BJ (cell line): ENCODE results near the gene EPB41L5. TPM values are rescaled to one million over a fixed set of nuclear protein-coding genes. Genes with fewer than 3 reads are reported as not detected.

Experiments used
- CTCF ChIA-PET: fragments of 350-600 bp; formaldehyde crosslinking; extraction: SDS; loops from one replicate; lab custom pipeline; 2021; ENCODE audit warnings: antibody characterized with exemption, inconsistent platforms; lab: Yijun Ruan, JAX
- POLR2A ChIA-PET: fragments of 300-600 bp; sonication (Branson Sonifier 250); formaldehyde crosslinking; extraction: SDS; loops from one replicate; lab custom pipeline; 2021; ENCODE audit warnings: antibody characterized with exemption; lab: Charles Lee
- DNase-seq: peaks from one replicate; pipeline ENCODE4 v3.0.0-alpha.2; 2011; ENCODE audit warnings: low read depth
- H3K27me3 ChIP-seq: 2 replicates; pipeline ENCODE4 v1.6.0; 2011; ENCODE audit warnings: low read length; ENCODE audit not compliant: control insufficient read depth, insufficient read depth
- H3K36me3 ChIP-seq: 2 replicates; pipeline ENCODE4 v1.5.1; 2011; ENCODE audit warnings: low read length; ENCODE audit not compliant: control insufficient read depth, insufficient read depth
- H3K4me3 ChIP-seq: 2 replicates; pipeline ENCODE4 v1.5.1; 2011; ENCODE audit warnings: low read depth, mild to moderate bottlenecking, control low read depth, low read length
- CTCF ChIP-seq: IDR thresholded peaks from 2 replicates; pipeline ENCODE4 v1.5.1; 2011; ENCODE audit warnings: low read depth, mild to moderate bottlenecking, control low read depth, inconsistent platforms, low read length, moderate library complexity; ENCODE audit not compliant: insufficient read depth
- polyA plus RNA-seq: library from polyadenylated mRNA; depleted of rRNA; stranded (reverse); fragments of >200 nt; gene quantifications from 2 replicates; pipeline ENCODE4 v1.2.3, GENCODE V29; 2011

EPB41L5 gene
- polyA plus RNA-seq, 1 experiment, result 4.4 TPM

GRCh38 chr2:120220756-120221155 lies 207.9 kb downstream of the EPB41L5 start:
- Histone ChIP-seq H3K36me3 (peaks cover 5% of the 10 kb centered on the region; the same call in 1 of the 2 replicates), H3K27me3 (no peaks in the 10 kb centered on the region), H3K4me3 (no peak overlapping the region)
- CTCF ChIA-PET, result interaction anchor here (1.0 to 1.4 kb wide), 2 partner anchors 92 kb away, joined by 4 to 6 read pairs; no protein-coding TSS in a partner anchor
- no peak for DNase-seq
- TF ChIP-seq CTCF, result no peak
- POLR2A ChIA-PET, result no interaction called here

- Histone ChIP-seq H3K4me3 (no peak overlapping the region), H3K36me3 (peaks cover 5% of the 10 kb centered on the region; the same call in 1 of the 2 replicates), H3K27me3 (no peaks in the 10 kb centered on the region)
- TF ChIP-seq CTCF, result no peak
- POLR2A ChIA-PET, result no interaction called here
- CTCF ChIA-PET, result interaction anchor here (0.6 to 1.4 kb wide), 2 partner anchors 83 to 91 kb away, joined by 3 to 6 read pairs; no protein-coding TSS in a partner anchor
- no peak for DNase-seq
These were observed 208.7 kb downstream of the EPB41L5 start for GRCh38 chr2:120221616-120222015.

- H3K27me3 ChIP-seq, result no peaks in the 10 kb centered on the region
- TF ChIP-seq CTCF, result no peak
- DNase-seq, result no peak
- peak overlapping the region; percentile 58 for H3K4me3 ChIP-seq
- ChIA-PET POLR2A (interaction anchor here (0.6 to 1.0 kb wide), 2 partner anchors 91 to 256 kb away, joined by 3 to 5 read pairs; no protein-coding TSS in a partner anchor), CTCF (interaction anchor here (0.6 to 1.8 kb wide), 3 partner anchors 10 to 90 kb away, joined by 3 to 6 read pairs (median 3); no protein-coding TSS in a partner anchor)
- H3K36me3 ChIP-seq, result peaks cover 5% of the 10 kb centered on the region; the same call in 1 of the 2 replicates
These were observed 209.5 kb downstream of the EPB41L5 start for GRCh38 chr2:120222186-120223033.

GRCh38 chr2:120223034-120223912 lies 210.4 kb downstream of the EPB41L5 start, which contains the start of gene TMEM185B:
TSS of gene TMEM185B (minus strand) at chr2:120223400. CDS start at chr2:120222976, 424 bp downstream.
- ChIA-PET CTCF (interaction anchor here (1.8 kb wide), 1 partner anchor 9 kb away, joined by 3 read pairs; no protein-coding TSS in a partner anchor), POLR2A (interaction anchor here (0.6 to 1.0 kb wide), 2 partner anchors 90 to 255 kb away, joined by 3 to 5 read pairs; no protein-coding TSS in a partner anchor)
- no peaks in the 10 kb centered on the region for H3K27me3 ChIP-seq
- peaks cover 1% of the 10 kb centered on the region; the same call in 1 of the 2 replicates for H3K36me3 ChIP-seq
- peak within 1 kb of the TSS; percentile 58 for H3K4me3 ChIP-seq
- TF ChIP-seq CTCF, result peak; percentile 41
- no peak for DNase-seq
